ENCODE data around the gene CHCHD10. TPM values are rescaled to one million over a fixed set of nuclear protein-coding genes. Genes with fewer than 3 reads are reported as not detected.
A peak's percentile ranks its signal among the peaks of the same experiment; 100 is the strongest.

The CHCHD10 gene
- total and polyA plus RNA-seq, 3 experiments from 2014 or later = 34.0 to 186 (median 172) TPM

DNA sequence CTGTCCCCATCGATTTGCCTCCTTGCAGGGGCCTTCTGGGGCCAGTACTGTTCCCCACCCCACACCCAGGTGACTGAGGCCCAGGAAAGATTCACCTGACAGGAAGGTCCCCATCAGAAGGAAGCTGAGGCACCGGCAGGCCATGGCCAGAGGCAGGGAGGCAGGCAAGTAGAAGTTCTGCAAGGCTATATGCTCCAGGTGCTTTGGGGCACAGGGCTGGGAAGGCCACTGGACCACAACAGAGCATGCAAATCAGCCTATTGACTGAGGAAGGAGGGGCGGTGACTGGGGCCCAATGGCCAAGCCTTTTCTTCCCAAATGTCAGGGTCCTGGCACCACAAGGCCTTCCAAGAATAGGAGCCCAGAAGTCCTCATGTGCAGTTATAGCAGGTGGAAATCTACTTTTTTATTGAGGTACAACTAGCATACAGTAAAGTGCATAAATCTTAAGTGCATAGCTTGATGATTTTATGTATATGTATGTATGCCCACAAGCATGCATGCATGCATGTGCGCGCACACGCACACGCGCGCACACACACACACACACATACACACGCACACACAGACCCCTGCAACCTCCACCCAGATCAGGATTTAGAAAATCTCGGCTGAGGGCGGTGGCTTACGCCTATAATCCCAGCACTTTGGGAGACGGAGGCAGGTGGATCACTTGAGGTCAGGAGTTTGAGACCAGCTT is 13.4 kb downstream of the CHCHD10 start, which contains the start of gene VPREB3:
Gene VPREB3, minus strand, starts transcription at position 206 of the 700 bp plus-strand sequence. Its CDS starts 62 bp downstream, at position 144.
- no peaks in the 10 kb centered on the region for H3K27me3 Mint-ChIP-seq
- H3K9me3 Mint-ChIP-seq = no peaks in the 10 kb centered on the region
- H3K4me3 ChIP-seq (ENCODE audit: low read length) = no peak within 1 kb of the TSS
- no peaks in the 10 kb centered on the region for H3K9me3 ChIP-seq (ENCODE audit: low read length)
- POLR2A ChIA-PET = interaction anchor here (1.2 kb wide), 1 partner anchor 31 kb away, joined by 3 read pairs; no protein-coding TSS in a partner anchor
- peaks cover 7% of the 10 kb centered on the region for H3K4me1 ChIP-seq (ENCODE audit: insufficient read depth, low read length)
- CTCF ChIA-PET = no interaction called here
- peaks cover 11 to 17% (median 17%) of the 10 kb centered on the region in 3 donors for H3K4me1 Mint-ChIP-seq
- H3K27me3 ChIP-seq (ENCODE audit: insufficient read depth, low read length, poor library complexity, severe bottlenecking) = no peaks in the 10 kb centered on the region
- H3K36me3 Mint-ChIP-seq = peaks cover 0 to 3% (median 0%) of the 10 kb centered on the region in 3 donors
- H3K27ac ChIP-seq (ENCODE audit: low read depth, low read length) = no peak within 1 kb of the TSS
- peak within 1 kb of the TSS in 3 of 8 donors; percentile 22 to 70 (median 67) for H3K27ac Mint-ChIP-seq
- no peaks in the 10 kb centered on the region for H3K36me3 ChIP-seq (ENCODE audit: insufficient read depth, low read length)
- H3K4me3 Mint-ChIP-seq = peak within 1 kb of the TSS in 5 of 7 donors; percentile 5 to 45 (median 17)
- DNase-seq = no peak

DNA sequence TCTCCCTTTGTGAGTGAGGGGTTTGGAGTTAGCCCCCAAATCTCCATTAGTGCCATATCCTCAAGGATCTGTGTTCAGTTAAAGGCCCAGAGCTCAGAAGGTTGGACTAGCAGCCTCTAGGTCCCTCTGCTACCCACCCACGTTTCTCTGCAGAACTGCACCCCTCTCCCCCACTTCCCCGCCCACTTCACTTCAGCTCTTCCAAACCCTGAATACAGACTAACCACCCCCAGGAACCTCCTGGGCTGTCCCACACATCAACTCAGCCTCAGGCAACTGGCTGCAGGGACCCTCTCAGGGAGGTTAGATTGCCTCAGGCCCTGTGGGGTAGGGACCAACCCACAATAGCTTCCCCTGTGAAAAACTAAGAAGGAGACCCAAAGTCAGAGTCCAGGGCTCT is 14.4 kb downstream of the CHCHD10 start:
- Mint-ChIP-seq H3K36me3 (peaks cover 0 to 3% (median 0%) of the 10 kb centered on the region in 3 donors), H3K4me3 (peak overlapping the region in 5 of 7 donors; percentile 5 to 45 (median 17)), H3K4me1 (peaks cover 11 to 17% (median 17%) of the 10 kb centered on the region in 3 donors), H3K27me3 (no peaks in the 10 kb centered on the region), H3K27ac (no peak overlapping the region), H3K9me3 (no peaks in the 10 kb centered on the region)
- Histone ChIP-seq H3K36me3 (ENCODE audit: insufficient read depth, low read length) (no peaks in the 10 kb centered on the region), H3K27ac (ENCODE audit: low read depth, low read length) (no peak overlapping the region), H3K4me3 (ENCODE audit: low read length) (no peak overlapping the region), H3K27me3 (ENCODE audit: insufficient read depth, low read length, poor library complexity, severe bottlenecking) (no peaks in the 10 kb centered on the region), H3K4me1 (ENCODE audit: insufficient read depth, low read length) (peaks cover 7% of the 10 kb centered on the region), H3K9me3 (ENCODE audit: low read length) (no peaks in the 10 kb centered on the region)
- DNase-seq = no peak
- POLR2A ChIA-PET = no interaction called here
- CTCF ChIA-PET = no interaction called here

DNA sequence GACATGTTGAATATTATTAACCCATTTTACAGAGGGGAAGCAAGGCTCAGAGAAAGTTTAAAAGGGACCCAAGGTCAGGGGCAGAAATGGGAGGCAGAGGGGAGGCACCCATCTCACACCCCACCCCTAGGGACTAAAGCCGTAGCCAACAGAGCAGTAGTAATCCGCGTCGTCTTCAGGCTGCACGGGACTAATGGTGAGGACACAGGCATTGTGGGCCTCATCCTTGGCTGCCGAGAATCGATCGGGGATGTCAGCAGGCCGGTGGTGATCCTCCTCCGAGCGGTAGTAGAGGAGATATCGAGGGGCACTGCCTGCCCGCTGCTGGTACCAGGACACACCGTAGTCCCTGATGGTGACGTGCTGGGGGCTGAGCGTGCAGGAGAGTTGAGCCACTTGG is 15.0 kb downstream of the CHCHD10 start:
- Histone ChIP-seq H3K9me3 (ENCODE audit: low read length) (no peaks in the 10 kb centered on the region), H3K27me3 (ENCODE audit: insufficient read depth, low read length, poor library complexity, severe bottlenecking) (no peaks in the 10 kb centered on the region), H3K27ac (ENCODE audit: low read depth, low read length) (no peak overlapping the region), H3K4me3 (ENCODE audit: low read length) (no peak overlapping the region), H3K36me3 (ENCODE audit: insufficient read depth, low read length) (no peaks in the 10 kb centered on the region), H3K4me1 (ENCODE audit: insufficient read depth, low read length) (peaks cover 7% of the 10 kb centered on the region)
- Mint-ChIP-seq H3K9me3 (no peaks in the 10 kb centered on the region), H3K4me3 (peak overlapping the region in 5 of 7 donors; percentile 68 to 80 (median 73)), H3K27me3 (no peaks in the 10 kb centered on the region), H3K36me3 (peaks cover 0 to 3% (median 0%) of the 10 kb centered on the region in 3 donors), H3K27ac (no peak overlapping the region), H3K4me1 (peaks cover 11 to 17% (median 17%) of the 10 kb centered on the region in 3 donors)
- ChIA-PET POLR2A (no interaction called here), CTCF (no interaction called here)
- no peak for DNase-seq

DNA sequence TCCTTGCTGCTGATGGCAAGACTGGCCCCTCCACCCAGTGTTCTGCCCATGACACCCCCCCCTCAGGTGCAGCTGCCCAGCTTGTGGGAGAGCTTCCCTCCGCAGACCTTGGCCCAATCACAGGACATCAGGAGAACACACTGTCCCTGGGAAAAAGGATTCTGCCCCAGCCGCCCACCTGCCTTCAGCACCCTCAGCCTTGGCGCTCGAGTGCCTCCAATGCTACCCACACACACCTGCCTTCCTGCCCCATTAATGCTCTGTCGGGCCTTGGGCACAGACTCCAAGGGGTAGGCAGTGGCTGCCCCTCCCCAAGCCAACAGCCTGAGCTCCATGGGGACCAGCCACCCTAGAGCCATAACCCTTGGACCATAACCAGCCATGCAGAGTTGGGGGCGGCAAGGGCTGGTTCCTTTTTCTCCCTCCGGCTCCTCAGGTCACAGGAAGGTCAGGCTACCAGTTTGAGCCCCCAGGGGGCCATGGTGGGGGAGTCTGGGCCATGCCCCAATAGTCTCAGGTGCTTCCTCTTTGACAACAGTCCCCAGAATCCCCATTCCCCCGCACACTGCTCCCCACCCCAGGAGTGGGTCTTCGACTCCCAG is 15.6 kb downstream of the CHCHD10 start:
- Histone ChIP-seq H3K36me3 (ENCODE audit: insufficient read depth, low read length) (no peaks in the 10 kb centered on the region), H3K4me3 (ENCODE audit: low read length) (no peak overlapping the region), H3K27ac (ENCODE audit: low read depth, low read length) (peak overlapping the region; percentile 67), H3K4me1 (ENCODE audit: insufficient read depth, low read length) (peaks cover 7% of the 10 kb centered on the region), H3K9me3 (ENCODE audit: low read length) (no peaks in the 10 kb centered on the region), H3K27me3 (ENCODE audit: insufficient read depth, low read length, poor library complexity, severe bottlenecking) (no peaks in the 10 kb centered on the region)
- peaks cover 0 to 3% (median 0%) of the 10 kb centered on the region in 3 donors for H3K36me3 Mint-ChIP-seq
- CTCF ChIA-PET = interaction anchor here (1.8 kb wide), 1 partner anchor 11 kb away, joined by 7 read pairs; the partner anchor contains the start of gene C22orf15
- H3K4me1 Mint-ChIP-seq = peaks cover 11 to 17% (median 17%) of the 10 kb centered on the region in 3 donors
- H3K27ac Mint-ChIP-seq = peak overlapping the region in 4 of 8 donors; percentile 68 to 85 (median 76)
- H3K4me3 Mint-ChIP-seq = peak overlapping the region; percentile 68 to 90 (median 77)
- POLR2A ChIA-PET = no interaction called here
- H3K9me3 Mint-ChIP-seq = no peaks in the 10 kb centered on the region
- no peaks in the 10 kb centered on the region for H3K27me3 Mint-ChIP-seq
- DNase-seq = no peak

DNA sequence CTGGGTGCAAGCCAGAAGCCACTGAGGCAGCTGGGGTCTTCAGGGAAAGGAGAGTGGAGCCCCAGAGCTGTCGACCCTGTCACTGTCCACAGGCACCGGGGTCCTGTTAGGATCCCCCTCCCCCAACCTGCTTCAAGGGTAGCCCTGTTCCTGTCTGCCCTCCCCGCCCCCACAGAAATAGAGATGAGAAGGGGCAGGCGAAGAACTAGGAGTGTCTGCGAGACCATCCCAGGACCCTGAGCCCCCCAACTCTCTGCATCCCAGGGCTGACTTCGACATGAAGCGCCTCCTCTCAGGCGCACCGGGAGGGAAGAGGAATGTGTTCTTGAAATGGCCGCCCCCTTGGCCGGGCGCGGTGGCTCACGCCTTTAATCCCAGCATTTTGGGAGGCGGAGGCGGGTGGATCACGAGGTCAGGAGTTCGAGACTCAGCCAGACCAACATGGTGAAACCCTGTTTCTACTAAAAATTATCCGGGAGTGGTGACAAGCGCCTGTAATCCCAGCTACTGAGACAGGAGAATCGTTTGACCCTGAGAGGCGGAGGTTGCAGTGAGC is 16.3 kb downstream of the CHCHD10 start:
- Mint-ChIP-seq H3K36me3 (peaks cover 0 to 5% (median 0%) of the 10 kb centered on the region in 3 donors), H3K4me3 (peak overlapping the region; percentile 68 to 90 (median 72)), H3K4me1 (peaks cover 11 to 17% (median 17%) of the 10 kb centered on the region in 3 donors), H3K27ac (peak overlapping the region in 6 of 8 donors; percentile 29 to 86 (median 66)), H3K9me3 (no peaks in the 10 kb centered on the region), H3K27me3 (no peaks in the 10 kb centered on the region)
- Histone ChIP-seq H3K4me3 (ENCODE audit: low read length) (peak overlapping the region; percentile 77), H3K4me1 (ENCODE audit: insufficient read depth, low read length) (peaks cover 7% of the 10 kb centered on the region), H3K9me3 (ENCODE audit: low read length) (no peaks in the 10 kb centered on the region), H3K27me3 (ENCODE audit: insufficient read depth, low read length, poor library complexity, severe bottlenecking) (no peaks in the 10 kb centered on the region), H3K27ac (ENCODE audit: low read depth, low read length) (peak overlapping the region; percentile 67), H3K36me3 (ENCODE audit: insufficient read depth, low read length) (no peaks in the 10 kb centered on the region)
- ChIA-PET POLR2A (interaction anchor here (1.0 kb wide), 1 partner anchor 12 kb away, joined by 3 read pairs; no protein-coding TSS in a partner anchor), CTCF (interaction anchor here (1.3 to 1.8 kb wide), 4 partner anchors 8 to 19 kb away, joined by 5 to 7 read pairs (median 6); partner anchors contain the start of gene C22orf15)
- DNase-seq = no peak

DNA sequence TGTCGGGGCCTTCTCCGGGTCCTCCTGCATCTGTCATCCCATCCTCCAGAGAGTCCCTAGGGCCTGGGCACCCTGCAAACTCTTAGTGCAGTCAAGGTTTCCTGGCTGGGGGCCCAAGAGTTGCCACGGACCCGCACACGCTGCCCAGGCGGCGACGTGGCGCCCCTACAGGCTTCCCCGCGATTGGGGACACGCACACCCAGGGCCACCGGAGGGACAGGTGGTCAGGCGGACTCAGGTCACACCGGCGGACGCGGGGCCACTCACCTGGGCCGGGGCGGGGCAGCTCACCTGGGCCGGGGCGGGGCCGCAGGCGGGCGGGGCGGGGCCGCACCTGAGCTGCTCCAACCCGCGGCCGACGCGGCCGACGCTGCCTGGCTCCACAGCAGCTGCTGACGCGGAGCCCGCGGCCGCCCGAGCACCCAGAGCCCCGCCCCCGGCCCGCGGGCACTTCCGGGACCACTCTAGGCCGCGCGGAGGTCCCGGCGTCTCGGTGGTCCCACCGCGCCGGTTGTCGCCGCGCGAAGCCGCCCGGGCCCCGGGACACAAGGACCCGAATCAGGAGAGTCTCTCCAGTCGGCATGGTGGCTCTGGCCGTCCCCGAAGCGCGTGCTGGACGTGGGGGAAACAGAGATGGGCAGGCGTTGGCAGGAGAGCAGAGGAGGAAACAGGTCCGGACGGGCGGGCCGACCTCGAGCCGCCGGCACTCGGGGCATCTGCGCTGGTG is 16.9 kb downstream of the CHCHD10 start, which contains the start of gene ZNF70:
Gene ZNF70, minus strand, starts transcription at position 399 of the 727 bp plus-strand sequence. CDS start 5,972 bp downstream, outside the sequence.
- no peaks in the 10 kb centered on the region for H3K36me3 ChIP-seq (ENCODE audit: insufficient read depth, low read length)
- peak; percentile 79 to 90 (median 86) for DNase-seq
- Mint-ChIP-seq H3K27me3 (no peaks in the 10 kb centered on the region), H3K4me1 (peaks cover 11 to 18% (median 18%) of the 10 kb centered on the region in 3 donors), H3K27ac (peak within 1 kb of the TSS; percentile 61 to 95 (median 84)), H3K36me3 (peaks cover 0 to 5% (median under 1%) of the 10 kb centered on the region in 3 donors), H3K9me3 (no peaks in the 10 kb centered on the region), H3K4me3 (peak within 1 kb of the TSS; percentile 78 to 92 (median 80))
- no peaks in the 10 kb centered on the region for H3K9me3 ChIP-seq (ENCODE audit: low read length)
- ChIA-PET POLR2A (interaction anchor here (0.5 to 1.0 kb wide), 6 partner anchors 12 to 1246 kb away, joined by 3 to 5 read pairs (median 3); partner anchors contain the start of gene DRICH1), CTCF (interaction anchor here (1.3 to 1.8 kb wide), 4 partner anchors 9 to 20 kb away, joined by 5 to 7 read pairs (median 6); partner anchors contain the start of gene C22orf15)
- no peaks in the 10 kb centered on the region for H3K27me3 ChIP-seq (ENCODE audit: insufficient read depth, low read length, poor library complexity, severe bottlenecking)
- H3K4me3 ChIP-seq (ENCODE audit: low read length) = peak within 1 kb of the TSS; percentile 77
- peaks cover 7% of the 10 kb centered on the region for H3K4me1 ChIP-seq (ENCODE audit: insufficient read depth, low read length)
- H3K27ac ChIP-seq (ENCODE audit: low read depth, low read length) = peak within 1 kb of the TSS; percentile 67

DNA sequence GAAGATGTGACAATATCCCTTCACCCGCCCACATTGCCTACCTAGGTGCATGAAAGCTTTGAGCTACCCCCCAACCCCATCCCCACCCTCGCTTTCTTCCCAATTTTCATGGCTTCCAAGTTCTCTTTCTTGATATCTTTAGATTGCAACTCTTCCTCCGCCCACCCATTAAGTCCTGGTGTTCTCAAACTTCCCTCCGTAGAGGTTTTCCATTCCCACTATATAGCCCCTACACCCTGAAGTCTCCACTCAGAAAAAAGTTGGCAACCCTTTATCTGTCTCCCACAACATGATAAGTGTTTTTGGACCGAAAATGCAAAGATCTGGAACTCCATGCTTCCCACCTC is 17.4 kb downstream of the CHCHD10 start:
- Mint-ChIP-seq H3K4me1 (peaks cover 12 to 21% (median 20%) of the 10 kb centered on the region in 3 donors), H3K9me3 (no peaks in the 10 kb centered on the region), H3K27me3 (no peaks in the 10 kb centered on the region), H3K36me3 (peaks cover 0 to 5% (median 2%) of the 10 kb centered on the region in 3 donors), H3K4me3 (peak overlapping the region; percentile 78 to 92 (median 80)), H3K27ac (peak overlapping the region; percentile 61 to 95 (median 83))
- Histone ChIP-seq H3K27me3 (ENCODE audit: insufficient read depth, low read length, poor library complexity, severe bottlenecking) (no peaks in the 10 kb centered on the region), H3K36me3 (ENCODE audit: insufficient read depth, low read length) (no peaks in the 10 kb centered on the region), H3K9me3 (ENCODE audit: low read length) (no peaks in the 10 kb centered on the region), H3K4me1 (ENCODE audit: insufficient read depth, low read length) (peaks cover 7% of the 10 kb centered on the region), H3K27ac (ENCODE audit: low read depth, low read length) (peak overlapping the region; percentile 48), H3K4me3 (ENCODE audit: low read length) (peak overlapping the region; percentile 74)
- CTCF ChIA-PET = interaction anchor here (1.3 to 1.8 kb wide), 4 partner anchors 9 to 20 kb away, joined by 5 to 7 read pairs (median 6); partner anchors contain the start of gene C22orf15
- DNase-seq = no peak
- POLR2A ChIA-PET = interaction anchor here (0.5 to 0.7 kb wide), 5 partner anchors 13 to 1246 kb away, joined by 3 to 5 read pairs (median 3); partner anchors contain the start of gene DRICH1

Measured in CD8-positive, alpha-beta memory T cell (primary cell).